Left ventricle myocardium superior (tissue), 1 donor: ENCODE results near the gene HMOX2. TPM values are rescaled to one million over a fixed set of nuclear protein-coding genes. Genes with fewer than 3 reads are reported as not detected.

Experiments
- ATAC-seq: fragments of 200-7000 bp; cut with Tn5 transposase; one replicate; pipeline ENCODE4 v1.9.1; 2020; ENCODE audit warnings: mild to moderate bottlenecking, moderate library complexity
- DNase-seq: peaks from one replicate; pipeline ENCODE4 v3.0.0-alpha.2; 2020
- intact Hi-C: fragments of 100-400 bp; cut with micrococcal nuclease; formaldehyde crosslinking; loops from one replicate; pipeline ENCODE4 v1.11.0; 2022
- total RNA-seq: library from RNA; stranded (reverse); fragmentation: NEBNext Ultra II Directional; extraction: Animal tissue kit (Norgen Biotek cat#: 25700); gene quantifications from one replicate; pipeline ENCODE4 v1.2.1, GENCODE V29; 2021
- donor health status: DM: no; HTN: yes; CAD: no; lungs with severe emphysema.

The HMOX2 gene
- total RNA-seq, 1 donor from 2014 or later, result 121 TPM

- intact Hi-C loops, result no loop called here
- peak; percentile 62 for DNase-seq
- ATAC-seq, result peak; percentile 63
Observed at GRCh38 chr16:4537376-4538343, 61.5 kb downstream of the HMOX2 start.

DNA sequence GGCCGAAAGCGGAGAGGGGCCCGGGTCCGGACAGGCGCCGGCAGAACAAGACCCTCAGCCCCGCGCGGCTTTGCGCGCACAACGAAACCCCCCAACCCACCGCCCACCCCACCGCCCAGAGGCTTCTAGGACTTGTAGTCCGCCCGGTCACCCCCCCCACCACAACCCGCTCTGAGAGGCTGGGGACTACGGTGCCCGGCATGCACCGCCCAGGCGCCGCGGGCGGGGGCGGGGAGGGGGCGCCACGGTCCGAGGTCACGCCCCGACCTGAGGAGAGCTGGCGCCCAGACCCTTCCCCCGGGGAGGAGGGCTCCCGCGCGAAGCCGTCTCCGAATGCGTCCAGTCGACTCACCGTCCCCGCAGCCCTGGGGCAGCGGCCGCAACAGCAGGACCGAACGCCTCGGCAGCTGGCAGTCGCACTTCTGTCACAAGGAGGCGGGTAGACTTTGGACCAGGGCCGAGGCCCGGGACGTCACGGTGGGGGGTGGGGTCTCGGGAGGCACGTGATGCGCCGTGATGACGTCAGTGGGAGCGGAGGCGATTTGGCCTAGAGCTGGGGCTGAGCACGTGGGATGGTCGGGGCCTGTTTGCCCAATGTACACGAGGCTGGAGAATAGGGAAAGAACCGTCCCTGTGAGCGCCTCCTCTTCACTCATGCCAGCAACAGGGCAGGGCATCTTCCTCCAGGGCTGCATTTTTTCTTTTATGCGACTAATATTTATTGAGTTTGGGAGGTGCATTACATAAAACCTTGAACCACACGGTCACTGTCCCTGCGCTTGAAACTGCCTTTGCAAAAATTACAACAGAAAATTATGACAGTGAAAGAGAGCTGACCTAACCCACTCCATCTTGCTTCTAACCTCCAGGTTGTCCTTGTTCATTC lies 62.4 kb downstream of the HMOX2 start, which contains the start of gene CDIP1:
TSS of gene CDIP1 (minus strand) at position 424 of the 886 bp plus-strand sequence. CDS start 24,643 bp downstream, outside the sequence.
- ATAC-seq (peak; percentile 96), DNase-seq (peak; percentile 98)
- intact Hi-C loops, result no loop called here

DNA sequence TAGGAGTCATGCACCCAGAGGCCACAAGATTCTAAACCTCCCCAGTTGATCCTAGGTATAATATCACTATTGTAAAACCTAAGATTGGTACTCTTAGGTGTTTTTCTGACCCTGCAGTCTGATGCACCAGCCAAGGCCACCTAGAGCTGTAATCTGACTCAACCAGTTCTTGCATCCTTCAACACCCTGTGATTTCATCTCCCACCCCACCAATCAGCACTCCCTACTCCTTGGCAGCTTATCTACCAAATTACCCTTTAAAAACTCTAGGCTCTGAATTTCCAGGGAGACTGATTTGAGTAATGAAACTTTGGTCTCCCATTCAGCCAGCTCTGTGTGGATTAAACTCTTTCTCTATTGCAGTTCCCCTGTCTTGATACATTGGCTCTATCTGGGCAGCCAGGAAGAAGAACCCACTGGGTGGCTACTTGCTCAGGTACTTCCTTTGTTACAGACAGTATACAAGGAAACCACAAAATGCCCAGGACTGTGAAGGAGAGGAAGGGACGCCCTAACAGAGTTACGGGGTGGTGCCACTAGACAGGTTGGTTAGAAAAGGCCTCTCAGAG lies 63.6 kb downstream of the HMOX2 start:
- intact Hi-C loops, result no loop called here
- DNase-seq (no peak), ATAC-seq (no peak)

GRCh38 chr16:4544473-4544872 lies 68.3 kb downstream of the HMOX2 start:
- DNase-seq, result no peak

GRCh38 chr16:4548124-4548523 lies 71.9 kb downstream of the HMOX2 start:
- no peak for ATAC-seq
- DNase-seq, result no peak
- intact Hi-C loops, result no loop called here

More at GRCh38 chr16:4544473-4544872, 68.3 kb downstream of the HMOX2 start:
- no peak for ATAC-seq
- intact Hi-C loops, result no loop called here

GRCh38 chr16:4550591-4550990 lies 74.4 kb downstream of the HMOX2 start:
- intact Hi-C loops, result loop anchor here (10.0 kb wide), 1 partner anchor 46 kb away; no protein-coding TSS in a partner anchor
- ATAC-seq (no peak), DNase-seq (no peak)

DNA sequence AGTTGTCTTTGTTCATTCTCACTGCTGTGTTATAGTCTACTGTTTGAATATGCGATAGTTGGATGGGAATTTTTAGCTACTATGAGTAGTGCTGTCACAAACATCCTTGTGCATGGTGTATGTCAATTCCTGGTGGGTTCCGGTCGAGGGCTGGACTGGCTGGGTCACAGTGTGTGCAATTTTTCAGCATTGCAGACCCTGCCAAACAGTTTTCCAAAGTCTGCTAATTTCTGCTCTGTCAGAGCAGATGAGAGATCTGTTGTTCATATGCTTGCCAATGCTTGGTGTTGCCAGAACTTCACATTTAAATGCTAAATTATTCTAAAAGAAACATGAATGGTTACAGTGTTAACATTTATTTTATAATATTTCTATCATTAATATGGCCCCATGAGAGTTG lies 76.3 kb downstream of the HMOX2 start:
- intact Hi-C loops, result loop anchor here (10.0 kb wide), 1 partner anchor 48 kb away; no protein-coding TSS in a partner anchor
- ATAC-seq (no peak), DNase-seq (no peak)

DNA sequence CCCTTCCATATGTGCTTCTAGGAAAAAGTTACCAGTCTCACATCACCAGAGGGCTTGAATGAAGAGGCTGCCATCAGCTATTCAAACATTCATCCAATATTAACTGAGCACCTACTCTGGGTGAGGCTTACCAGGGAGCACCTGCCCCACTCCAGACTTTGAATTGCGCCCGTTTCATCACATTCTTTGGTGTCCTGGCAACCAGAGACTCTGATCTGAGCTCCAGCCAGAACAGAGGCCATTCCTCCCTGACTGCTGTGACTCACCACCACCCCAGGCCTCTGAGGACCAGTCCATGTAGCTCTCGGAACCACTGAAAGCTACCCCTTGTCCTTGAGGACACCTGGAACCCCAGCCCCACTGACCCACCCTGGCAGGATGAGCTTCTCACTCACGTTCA lies 79.9 kb downstream of the HMOX2 start, which contains the start of gene C16orf96:
TSS of gene C16orf96 (plus strand) at position 229 of the 400 bp plus-strand sequence. CDS start at position 379, 150 bp downstream.
- ATAC-seq (no peak), DNase-seq (no peak)
- intact Hi-C loops, result loop anchor here (10.0 kb wide), 1 partner anchor 51 kb away; no protein-coding TSS in a partner anchor

DNA sequence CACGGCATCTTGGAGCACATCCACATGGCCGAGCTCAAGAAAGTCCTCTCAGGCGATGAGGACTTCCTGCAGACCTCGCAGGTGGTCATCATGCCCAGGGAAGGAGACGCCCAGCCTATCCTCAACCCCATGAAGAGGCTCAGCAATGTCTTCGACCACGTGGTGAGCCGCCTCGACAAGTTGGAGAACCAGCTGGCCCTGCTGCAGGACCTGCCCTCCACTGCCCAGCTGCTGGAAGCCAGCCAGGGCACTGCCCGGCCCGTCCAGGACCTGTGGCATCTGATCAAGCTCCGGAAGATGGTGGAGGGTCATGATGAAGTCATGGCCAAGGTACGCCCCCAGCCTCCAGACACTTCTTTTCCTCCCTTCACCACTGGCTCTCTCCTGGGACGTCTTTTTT lies 80.4 kb downstream of the HMOX2 start:
- intact Hi-C loops, result loop anchor here (10.0 kb wide), 1 partner anchor 52 kb away; no protein-coding TSS in a partner anchor
- no peak for DNase-seq
- ATAC-seq, result no peak

- DNase-seq (no peak), ATAC-seq (no peak)
- intact Hi-C loops, result loop anchor here (10.0 kb wide), 1 partner anchor 53 kb away; no protein-coding TSS in a partner anchor
Observed at GRCh38 chr16:4557973-4558372, 81.8 kb downstream of the HMOX2 start.

Other genes starting within 250 kb of the HMOX2 start
- 426 TPM for gene SRL, start 234.3 kb upstream of the HMOX2 start, total RNA-seq
- 4.7 TPM for gene TFAP4, start 203.4 kb upstream of the HMOX2 start, total RNA-seq
- gene GLIS2, start 160.3 kb upstream of the HMOX2 start, total RNA-seq, result 16.6 TPM
- 70.0 TPM for gene PAM16, start 125.1 kb upstream of the HMOX2 start, total RNA-seq
- gene VASN, start 104.5 kb upstream of the HMOX2 start, total RNA-seq, result 4.3 TPM
- 10.1 TPM for gene CORO7, start 59.8 kb upstream of the HMOX2 start, total RNA-seq
- gene DNAJA3, start 50.5 kb upstream of the HMOX2 start, total RNA-seq, result 83.9 TPM
- 24.7 TPM for gene NMRAL1, start 1.8 kb upstream of the HMOX2 start, total RNA-seq
- gene CDIP1, start 62.4 kb downstream of the HMOX2 start, total RNA-seq, result 53.3 TPM
- gene C16orf96, start 79.9 kb downstream of the HMOX2 start, total RNA-seq, result 0.07 TPM
- gene UBALD1, start 138.5 kb downstream of the HMOX2 start, total RNA-seq, result 32.4 TPM
- 31.6 TPM for gene MGRN1, start 148.4 kb downstream of the HMOX2 start, total RNA-seq
- 51.7 TPM for gene NUDT16L1, start 217.2 kb downstream of the HMOX2 start, total RNA-seq